HG03520 (cell line): ENCODE results near the gene DAAM2.

ENCODE experiments used
- ATAC-seq: cut with Tn5 transposase; IDR thresholded peaks from one replicate; pipeline ENCODE4 v1.9.1; 2021; ENCODE audit warnings: mild to moderate bottlenecking, moderate library complexity; ENCODE audit not compliant: unreplicated experiment

Gene DAAM2

DNA sequence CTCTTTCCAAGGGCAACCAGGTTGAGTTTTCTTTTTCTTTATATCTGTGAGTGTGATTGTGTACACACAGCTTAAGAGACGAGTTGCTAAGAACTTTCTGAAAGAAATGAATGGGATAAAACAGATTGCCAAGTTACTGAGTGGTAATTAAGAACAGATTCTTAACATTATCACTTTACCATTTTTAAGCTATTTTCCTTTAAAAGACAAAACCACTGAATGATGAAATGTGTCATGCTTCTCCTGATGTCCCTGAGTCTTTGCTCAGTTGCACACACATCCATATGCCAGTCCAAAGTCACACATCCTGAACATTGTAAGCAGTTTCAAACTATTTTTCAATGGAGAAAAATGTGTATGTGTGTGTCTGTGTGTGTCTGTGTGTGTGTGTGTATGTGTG lies 5.5 kb upstream of the DAAM2 start:
- ATAC-seq = no peak

DNA sequence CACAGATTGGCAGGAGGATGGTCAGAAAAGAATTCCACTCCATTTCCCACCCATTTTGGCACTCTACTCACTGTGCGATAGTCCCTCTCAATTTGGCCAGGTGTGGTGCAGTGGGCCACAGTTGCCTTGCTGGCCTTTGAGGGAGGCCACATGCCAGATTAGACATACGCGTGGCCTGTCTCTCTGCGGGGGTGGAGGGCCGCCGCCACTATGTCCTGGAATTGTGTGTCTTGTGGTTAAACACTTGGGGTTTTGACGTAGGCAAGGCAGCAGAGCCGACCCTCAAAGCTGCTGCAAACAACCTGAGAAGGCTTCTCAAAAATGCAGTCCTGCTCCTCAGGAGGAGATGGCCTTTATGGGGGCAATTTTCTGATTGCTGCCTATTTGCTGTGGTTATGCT lies 4.9 kb upstream of the DAAM2 start:
- no peak for ATAC-seq

DNA sequence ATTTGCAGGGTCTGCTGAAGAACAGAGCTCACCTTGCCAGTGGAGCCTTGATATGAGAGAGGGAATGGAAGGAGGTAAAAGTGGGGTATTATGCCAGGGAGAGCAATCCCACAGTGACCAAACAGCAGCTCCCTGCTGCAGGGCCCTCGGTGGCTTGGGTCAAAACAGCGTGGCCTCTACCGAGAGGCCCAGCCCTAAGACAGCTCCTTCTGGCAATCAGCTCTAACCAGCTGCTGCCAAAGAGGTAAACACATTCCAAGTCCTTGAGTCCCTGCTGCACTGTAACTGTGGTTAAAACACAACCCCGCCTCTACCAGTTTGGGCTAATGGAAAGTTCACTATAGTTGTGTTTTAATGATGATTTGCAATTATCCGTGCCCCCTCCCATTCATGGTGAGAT lies 1.4 kb upstream of the DAAM2 start:
- no peak for ATAC-seq

DNA sequence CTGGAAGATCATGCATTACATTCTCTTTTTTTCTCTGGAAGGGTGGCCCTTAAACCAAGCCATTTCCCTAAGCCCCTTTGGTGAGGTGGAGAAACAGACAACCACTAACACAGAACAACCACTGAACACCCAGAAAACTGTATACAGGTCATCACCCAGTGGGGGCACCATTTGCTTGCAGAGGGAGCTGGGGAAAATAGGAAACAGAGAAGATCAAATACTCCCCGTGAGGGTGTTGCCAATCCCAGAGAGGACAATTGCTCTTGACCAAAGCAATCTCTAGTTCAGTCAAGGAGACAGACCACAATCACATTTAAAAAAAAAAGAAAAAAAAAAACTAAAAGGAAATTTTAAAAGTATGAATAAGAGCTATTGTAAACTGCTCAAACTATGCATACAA lies 865 bp upstream of the DAAM2 start:
- ATAC-seq = no peak

DNA sequence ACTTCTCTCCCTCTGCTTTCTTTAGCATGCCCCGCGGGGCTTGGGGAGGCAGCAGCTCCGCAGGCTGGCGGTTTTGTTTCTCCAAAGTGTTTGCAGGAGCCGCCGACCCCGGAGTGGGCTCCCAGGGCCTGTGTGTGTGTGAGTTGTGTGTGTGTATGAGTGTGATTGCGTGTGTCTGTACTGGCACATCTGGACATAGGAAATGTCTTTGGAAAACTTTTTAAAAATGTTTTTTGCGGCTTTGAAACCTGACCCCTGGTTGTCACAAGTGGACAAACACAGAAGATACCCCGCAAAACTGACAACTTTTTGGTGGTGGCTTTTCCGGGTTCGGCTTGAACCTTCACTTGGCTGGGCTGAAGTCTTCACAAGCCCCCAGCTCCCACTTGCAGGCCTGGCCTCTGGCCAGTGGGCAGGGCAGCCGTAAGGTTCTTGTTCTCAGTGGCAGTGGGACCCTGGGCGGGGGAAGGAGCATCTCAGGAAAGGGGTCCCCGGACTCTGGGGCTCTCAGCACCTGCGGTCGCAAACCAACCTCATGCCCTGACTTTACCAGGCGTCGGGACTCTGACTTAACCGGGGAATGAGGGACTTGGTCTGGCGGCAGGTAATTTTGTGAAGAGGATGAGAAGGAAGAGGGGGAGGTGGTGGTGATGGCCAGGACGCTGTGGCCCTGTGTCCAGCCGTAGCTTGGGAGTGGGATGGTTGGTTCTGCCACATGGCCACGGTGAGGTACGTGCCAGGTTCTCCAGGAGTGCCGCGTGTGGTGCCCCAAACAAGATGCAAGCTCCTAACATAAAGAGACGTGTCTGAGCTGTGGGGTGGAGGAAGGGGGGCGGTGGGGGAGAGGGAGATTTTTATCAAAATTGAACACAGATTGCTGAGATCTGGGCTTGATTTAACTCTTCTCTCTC lies 619 bp downstream of the DAAM2 start:
- no peak for ATAC-seq

DNA sequence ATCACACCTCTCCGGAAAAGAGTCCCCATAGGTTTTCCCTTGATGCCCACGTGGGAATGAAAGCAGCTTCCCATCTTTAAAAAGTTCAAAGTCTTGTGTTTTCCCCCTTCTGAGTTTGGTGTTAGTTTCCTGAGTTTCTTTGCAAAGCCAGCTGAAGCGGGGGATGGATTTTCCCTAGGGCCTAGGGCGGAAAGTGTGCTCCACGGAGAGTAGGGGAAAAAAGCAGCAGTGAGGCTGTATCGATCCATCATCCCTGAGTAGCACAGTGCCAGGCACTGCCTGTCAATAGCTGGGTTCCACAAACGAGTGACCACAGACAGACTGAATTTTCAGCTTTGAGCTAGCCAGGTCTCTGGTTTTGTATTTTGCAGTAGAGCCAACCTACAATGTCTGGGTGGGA lies 1.3 kb downstream of the DAAM2 start:
- ATAC-seq = no peak

DNA sequence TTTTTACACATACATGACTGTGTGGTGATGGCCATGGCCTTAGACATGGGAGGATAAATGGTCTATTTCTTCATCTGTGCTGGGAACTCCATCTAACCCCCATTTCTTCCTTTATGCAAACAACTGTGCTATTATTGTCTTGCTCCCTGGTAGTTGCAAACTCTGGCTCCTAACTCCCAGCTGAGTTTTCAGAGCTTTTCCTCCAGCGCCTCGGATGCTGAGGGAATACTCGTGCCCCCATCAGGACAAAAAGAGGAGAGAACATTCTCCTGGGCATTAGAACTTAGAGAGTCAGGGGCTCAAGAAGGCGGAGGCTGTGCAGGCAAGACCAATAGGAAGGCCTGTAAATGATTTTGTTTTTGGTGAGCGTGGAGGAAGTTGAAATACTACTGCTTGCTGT lies 2.1 kb downstream of the DAAM2 start:
- ATAC-seq = no peak

DNA sequence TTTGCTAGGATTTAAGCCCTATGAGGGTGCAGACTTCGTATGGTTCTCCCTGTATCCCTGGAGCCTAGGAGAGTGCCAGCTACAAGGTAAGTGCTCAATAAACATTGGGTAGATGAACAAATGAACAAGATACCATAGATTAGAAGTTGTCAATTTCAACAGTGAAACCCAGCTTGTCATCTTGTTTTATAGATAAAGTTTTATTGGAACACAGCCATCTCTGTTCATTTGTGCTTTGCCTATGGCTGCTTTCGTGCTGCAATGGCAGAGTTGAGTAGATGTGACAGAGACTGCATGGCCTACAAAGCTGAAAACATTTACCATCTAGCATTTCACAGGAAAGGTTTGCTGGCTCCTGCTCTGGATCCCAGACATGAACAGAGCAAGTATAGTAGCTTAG lies 5.6 kb downstream of the DAAM2 start:
- ATAC-seq = no peak

DNA sequence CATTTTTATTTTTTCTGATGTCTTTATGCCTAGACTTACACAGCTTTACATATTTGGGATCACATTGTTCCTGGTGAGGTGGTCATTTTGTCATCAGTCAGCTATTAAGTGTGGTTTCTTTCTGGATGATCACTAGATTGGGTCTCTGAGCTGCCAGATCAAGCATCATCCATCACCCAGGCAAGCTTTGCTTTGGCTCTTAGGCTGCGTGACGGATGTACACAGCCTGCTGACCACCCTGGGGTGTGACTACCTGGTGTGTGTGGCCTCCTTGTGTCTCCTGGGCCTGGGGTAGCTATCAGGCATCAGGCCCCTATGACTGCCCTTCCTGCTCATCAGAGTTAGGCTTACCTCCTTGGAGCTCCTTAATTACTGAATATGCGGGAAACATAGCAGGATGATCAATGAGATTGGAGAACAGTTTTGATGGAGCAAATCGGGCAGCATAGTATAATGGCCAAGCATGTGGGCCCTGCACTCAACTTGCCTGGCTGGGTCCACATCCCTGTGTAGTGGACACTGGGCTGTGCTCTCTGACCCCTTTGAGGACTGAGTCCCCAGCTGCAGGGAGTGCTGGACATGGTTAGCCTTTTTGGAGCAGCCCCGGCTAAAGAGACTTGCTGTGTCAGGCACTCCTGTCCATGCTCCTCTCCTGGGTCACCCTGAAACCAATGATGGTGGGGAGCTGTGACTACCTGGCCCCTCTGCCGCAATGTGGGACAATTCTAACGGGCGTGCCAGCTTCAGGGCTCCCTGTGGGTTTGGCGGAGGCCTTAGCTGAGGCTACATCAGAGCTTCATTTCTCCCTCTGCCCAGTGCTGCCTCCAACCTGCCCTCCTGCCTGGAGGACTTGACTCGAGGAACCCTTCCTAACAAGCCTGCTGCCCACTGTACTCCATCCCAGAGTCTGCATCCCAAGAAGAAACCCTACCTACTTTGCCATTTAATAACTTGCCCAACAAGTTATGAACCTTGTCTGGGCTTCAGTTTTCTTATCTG lies 8.2 kb downstream of the DAAM2 start:
- no peak for ATAC-seq

DNA sequence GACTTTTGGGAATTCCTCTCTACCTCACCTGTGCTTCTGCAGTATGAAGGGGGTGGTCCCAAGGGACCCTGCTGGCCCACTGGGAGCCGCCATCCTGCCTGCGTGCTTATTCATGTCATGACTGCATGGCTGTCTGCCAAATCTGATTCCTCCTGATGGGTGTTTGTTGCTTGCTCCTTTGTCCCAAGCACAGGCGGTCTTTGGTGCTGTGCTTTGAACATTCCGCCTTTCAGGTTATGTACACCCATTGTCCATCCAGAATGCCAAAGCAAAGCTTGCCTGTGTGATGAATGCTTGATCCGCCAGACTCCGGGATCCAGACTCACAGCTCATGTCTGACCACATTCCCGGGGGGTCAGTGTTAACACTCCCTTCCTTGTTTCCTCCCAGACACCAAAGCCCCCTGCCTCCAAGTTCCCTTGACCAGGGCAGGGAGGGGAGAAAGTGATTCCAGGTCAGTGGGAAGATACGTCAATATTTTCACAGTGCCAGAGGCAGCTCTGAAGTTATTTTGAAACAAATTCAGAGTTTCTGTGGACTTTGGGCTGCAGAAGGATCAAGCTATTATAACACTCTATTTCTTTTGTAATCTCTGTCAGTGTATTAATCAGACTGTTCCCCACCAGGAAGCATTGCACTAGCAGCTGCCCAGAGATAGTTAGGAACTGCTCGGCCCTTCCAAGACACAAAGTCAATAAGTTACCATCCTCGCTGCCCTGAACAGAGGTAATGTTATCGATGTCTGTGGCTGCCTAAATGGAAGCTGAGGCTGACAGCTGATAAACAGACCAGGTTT lies 9.5 kb downstream of the DAAM2 start:
- ATAC-seq = no peak

DNA sequence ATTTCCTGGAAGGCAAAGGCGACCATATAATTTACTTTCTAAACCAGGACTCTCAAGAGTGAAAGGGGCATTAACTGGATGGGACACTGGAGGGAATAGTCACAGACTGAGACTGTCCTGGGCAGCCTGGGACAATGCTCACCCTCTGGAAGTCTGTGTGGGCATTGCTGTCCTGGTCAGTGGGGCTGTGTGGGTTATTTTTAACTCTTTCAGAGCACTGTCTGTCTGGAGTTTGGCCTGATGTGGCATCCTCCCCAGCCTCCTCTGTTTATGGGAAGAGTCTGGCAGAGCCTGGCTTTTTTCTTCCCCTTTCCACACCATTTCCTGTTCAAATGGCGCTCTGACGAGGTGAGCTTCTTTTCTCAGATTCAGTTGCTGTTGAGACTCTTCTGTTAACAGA lies 11.7 kb downstream of the DAAM2 start:
- ATAC-seq = no peak

DNA sequence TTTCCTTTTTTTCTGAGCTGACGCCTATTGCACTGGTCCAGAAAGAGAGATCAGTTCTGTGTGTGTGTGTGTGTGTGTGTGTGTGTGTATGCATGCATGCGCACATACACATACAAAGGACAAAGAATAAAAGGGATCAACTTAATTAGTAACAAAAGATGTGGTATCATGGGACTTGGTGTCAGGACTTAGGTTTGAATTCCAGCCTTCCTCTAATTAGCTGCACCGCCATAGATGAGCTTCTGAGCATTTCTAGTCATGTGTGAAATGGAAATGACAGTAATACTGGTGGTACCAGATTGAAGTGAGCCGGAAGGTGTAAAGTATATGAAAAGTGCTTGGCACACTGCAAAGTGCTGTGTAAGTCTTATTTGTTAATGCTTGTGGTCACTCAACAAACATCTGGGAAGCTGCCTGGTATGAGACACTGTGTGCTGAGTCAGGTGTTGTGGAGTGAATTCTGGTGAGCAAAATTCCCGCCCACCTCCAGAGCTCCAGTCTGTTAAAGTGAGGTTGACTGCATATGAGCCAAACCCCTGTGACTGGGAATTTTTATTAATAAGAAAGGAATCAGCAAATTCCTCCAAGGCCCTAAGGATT lies 12.4 kb downstream of the DAAM2 start:
- ATAC-seq = no peak

DNA sequence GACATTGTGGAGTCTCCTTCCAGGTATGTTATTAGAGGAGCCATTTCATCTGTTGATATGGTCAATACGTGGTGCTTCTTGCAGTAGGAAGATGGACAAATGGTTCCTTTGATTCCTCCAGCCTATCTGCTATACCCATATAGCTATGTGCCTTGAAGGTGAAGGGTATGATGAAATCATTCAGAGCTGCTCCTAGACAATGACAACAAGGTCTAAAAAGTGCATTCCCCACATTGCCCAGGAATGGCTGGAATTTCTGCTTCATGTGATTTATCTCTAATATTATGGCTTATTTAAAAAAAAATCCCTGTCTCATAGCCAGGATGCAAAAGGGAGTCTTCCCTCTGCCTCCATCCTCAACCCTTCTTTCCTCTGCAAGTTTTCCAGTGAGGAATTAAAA lies 14.1 kb downstream of the DAAM2 start:
- ATAC-seq = no peak

DNA sequence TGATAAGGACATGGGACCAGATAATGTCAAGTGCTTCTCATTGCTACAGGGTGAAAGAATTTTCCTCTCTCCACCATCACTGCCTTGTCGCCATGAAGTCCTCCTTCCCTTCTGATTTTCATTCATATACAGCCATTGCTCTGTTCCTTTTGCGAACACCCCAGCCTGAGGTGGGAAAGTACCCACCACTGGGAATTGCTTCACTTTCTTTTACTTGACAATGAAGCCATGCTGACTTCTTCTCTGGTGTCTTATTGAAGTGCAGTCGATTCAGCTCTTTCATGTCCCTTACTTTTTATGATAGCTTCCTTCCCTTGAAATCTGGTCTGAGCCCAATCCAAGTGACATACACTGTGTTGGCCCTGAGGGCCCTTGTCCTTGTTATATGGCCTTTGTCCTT lies 16.2 kb downstream of the DAAM2 start:
- ATAC-seq = no peak

DNA sequence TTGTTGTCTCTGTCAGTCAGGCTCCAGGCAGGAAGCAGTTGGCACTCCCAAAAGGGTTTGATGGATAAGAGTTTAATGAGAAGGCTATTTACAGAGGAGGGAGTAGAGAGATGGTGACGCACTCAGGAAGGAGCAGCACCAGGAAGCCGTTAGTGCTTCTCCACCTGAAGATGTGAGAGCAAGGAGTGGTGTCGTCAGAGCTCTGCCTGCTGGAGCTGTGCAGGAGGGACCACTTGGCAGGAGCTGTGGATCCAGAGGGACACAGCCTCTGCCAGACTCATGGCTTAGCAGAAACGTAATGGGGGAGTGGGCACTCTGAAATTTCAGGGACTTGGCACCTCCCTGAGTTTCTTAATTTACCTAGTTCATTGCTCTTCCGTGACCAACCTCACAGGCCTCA lies 16.8 kb downstream of the DAAM2 start:
- ATAC-seq = no peak

DNA sequence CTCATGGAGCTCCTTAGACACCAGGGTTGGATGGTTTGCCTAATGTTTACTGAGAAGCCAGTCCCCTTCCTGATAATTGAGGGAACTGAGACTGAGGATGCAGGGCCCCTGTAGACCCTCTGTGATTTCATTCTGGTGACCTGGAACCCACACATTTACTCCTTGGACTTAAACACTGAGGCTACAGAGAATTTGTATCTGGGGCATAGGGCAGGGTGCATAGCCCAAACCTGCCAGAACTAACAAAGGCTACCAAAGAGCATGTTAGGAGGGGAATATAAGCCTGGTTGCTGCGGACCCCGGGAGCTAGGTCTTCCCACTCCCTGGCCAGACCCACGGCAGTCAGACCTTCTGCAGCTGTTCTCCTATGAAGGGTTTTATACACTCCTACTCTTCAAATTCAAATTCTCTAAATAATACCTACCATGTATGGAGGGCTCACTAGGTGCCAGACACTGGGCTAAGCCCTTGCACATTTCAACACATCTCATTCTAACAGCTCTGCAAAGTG lies 19.7 kb downstream of the DAAM2 start:
- ATAC-seq = no peak

DNA sequence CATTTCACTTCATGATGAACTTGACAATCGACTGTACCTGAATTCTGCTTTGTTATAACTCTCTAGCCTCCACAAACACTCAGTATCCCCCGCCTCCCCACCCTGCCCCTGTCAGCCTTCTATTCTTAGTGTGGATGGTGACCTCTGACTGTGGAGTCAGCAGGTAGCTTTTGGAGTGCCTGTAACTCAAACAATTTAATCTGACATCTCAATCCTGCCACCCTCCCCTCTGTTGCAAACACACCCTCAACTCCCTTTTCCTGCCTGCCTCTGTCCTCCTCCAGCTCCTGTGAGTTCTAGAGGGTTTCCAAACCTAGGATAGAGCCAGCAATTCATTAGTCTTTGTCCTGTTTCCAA lies 20.3 kb downstream of the DAAM2 start:
- ATAC-seq = no peak

DNA sequence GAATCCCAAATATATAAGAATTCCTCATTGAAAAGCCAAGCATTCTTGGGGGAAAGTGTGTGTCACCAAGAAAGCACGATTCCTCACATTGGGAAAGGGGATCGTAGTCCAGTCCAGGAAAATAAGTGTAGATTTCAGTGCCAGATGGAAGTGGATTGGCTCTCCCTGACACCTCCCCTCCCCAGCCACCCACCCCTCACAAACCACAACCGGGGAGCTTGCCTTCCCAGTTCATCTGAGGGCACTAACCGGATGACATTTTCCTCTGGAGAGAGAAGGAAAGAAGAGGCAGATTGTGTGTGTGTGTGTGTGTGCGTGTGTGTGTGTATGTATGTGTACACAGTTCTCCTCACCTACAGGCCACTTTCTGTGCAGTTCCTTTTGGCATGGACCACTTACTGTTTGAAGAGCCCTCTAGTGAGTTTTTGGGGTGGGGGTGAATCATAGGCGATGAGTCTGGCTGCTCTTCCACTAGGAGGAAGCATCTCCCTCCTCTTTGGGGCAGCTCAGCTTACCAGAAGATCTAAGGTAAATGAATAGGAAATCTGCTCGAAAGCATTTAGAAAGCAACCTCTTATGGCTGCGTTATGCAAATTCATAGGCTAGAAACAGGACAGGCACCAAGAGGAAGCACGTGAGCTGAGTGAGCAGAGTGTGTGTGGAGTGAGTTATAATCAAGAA lies 20.8 kb downstream of the DAAM2 start:
- no peak for ATAC-seq

DNA sequence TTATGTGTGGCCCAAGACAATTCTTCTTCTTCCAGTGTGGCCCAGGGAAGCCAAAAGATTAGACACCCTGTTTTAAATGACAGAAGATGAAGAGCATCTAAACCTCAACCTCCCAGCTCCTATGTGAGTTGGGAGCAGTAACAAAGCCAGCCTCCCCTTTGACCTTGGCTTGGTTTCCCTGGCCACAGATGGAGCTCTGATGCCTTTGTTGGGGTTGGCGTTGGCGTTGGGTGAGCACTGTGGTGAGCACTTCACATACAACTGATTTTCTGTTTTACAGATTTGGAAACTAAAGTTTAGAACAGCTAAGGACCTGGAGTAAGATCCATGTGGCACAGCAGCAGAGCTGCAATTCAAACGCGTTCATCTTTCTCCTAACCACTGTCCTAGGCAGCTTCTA lies 22.1 kb downstream of the DAAM2 start:
- no peak for ATAC-seq

DNA sequence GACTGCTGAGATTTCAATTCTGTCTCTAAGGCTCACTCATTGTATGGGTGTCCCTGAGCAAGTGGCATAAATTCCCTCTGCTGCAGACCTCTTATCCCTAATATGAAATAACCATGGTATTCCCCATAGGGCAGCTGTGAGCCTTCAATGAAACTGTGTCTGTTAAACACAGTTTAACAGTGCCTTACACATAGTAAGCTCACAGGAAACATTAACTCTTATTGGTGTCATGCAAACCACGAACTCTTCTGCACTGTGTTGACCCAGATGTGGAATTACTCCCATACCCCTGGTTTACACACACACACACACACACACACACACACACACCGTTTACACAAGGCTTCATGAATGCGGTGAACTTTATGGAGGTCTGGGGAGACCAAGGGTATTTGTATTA lies 23.2 kb downstream of the DAAM2 start:
- no peak for ATAC-seq
